ENCODE measurements around the gene CDH15.

DNA sequence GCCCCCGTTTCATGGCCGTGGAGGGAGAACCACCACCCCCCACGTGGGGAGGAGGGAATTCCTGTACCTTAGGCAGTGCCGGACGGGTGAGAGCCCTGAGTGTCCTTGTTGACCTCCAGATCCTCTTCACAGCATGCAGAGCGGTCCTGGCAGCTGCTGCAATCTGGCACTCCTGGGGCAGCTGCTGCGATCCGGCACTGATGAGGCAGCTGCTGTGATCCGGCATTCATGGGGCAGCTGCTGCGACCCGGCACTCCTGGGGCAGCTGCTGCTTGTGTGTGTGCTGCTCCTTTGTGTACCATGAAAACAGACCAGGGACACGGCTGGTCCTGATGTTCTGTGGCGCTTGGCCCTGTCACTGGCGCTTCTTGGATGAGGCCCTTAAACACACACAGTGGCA is 58.7 kb downstream of the CDH15 start:
- no peak for TF ChIP-seq YY1 (tag by site-specific recombination; IDR thresholded peaks at IDR 0.05)
- TF ChIP-seq, protein P1, sequence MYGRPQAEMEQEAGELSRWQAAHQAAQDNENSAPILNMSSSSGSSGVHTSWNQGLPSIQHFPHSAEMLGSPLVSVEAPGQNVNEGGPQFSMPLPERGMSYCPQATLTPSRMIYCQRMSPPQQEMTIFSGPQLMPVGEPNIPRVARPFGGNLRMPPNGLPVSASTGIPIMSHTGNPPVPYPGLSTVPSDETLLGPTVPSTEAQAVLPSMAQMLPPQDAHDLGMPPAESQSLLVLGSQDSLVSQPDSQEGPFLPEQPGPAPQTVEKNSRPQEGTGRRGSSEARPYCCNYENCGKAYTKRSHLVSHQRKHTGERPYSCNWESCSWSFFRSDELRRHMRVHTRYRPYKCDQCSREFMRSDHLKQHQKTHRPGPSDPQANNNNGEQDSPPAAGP (tag by site-specific recombination; IDR thresholded peaks at IDR 0.05) = no peak
- TF ChIP-seq, protein P2, sequence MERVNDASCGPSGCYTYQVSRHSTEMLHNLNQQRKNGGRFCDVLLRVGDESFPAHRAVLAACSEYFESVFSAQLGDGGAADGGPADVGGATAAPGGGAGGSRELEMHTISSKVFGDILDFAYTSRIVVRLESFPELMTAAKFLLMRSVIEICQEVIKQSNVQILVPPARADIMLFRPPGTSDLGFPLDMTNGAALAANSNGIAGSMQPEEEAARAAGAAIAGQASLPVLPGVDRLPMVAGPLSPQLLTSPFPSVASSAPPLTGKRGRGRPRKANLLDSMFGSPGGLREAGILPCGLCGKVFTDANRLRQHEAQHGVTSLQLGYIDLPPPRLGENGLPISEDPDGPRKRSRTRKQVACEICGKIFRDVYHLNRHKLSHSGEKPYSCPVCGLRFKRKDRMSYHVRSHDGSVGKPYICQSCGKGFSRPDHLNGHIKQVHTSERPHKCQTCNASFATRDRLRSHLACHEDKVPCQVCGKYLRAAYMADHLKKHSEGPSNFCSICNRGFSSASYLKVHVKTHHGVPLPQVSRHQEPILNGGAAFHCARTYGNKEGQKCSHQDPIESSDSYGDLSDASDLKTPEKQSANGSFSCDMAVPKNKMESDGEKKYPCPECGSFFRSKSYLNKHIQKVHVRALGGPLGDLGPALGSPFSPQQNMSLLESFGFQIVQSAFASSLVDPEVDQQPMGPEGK (tag by site-specific recombination; IDR thresholded peaks at IDR 0.05) = no peak
- no peak for TF ChIP-seq ZNF561 (tag by site-specific recombination; IDR thresholded peaks at IDR 0.05; ENCODE audit: borderline replicate concordance)
- TF ChIP-seq, protein P3, sequence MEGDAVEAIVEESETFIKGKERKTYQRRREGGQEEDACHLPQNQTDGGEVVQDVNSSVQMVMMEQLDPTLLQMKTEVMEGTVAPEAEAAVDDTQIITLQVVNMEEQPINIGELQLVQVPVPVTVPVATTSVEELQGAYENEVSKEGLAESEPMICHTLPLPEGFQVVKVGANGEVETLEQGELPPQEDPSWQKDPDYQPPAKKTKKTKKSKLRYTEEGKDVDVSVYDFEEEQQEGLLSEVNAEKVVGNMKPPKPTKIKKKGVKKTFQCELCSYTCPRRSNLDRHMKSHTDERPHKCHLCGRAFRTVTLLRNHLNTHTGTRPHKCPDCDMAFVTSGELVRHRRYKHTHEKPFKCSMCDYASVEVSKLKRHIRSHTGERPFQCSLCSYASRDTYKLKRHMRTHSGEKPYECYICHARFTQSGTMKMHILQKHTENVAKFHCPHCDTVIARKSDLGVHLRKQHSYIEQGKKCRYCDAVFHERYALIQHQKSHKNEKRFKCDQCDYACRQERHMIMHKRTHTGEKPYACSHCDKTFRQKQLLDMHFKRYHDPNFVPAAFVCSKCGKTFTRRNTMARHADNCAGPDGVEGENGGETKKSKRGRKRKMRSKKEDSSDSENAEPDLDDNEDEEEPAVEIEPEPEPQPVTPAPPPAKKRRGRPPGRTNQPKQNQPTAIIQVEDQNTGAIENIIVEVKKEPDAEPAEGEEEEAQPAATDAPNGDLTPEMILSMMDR (tag by site-specific recombination; IDR thresholded peaks at IDR 0.05) = no peak
- TF ChIP-seq, protein P4, sequence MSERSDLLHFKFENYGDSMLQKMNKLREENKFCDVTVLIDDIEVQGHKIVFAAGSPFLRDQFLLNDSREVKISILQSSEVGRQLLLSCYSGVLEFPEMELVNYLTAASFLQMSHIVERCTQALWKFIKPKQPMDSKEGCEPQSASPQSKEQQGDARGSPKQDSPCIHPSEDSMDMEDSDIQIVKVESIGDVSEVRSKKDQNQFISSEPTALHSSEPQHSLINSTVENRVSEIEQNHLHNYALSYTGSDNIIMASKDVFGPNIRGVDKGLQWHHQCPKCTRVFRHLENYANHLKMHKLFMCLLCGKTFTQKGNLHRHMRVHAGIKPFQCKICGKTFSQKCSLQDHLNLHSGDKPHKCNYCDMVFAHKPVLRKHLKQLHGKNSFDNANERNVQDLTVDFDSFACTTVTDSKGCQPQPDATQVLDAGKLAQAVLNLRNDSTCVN (tag by site-specific recombination; optimal IDR thresholded peaks at IDR 0.05) = no peak
- TF ChIP-seq ZNF274 (IDR thresholded peaks at IDR 0.05; ENCODE audit: low read length) = no peak
- no peak for TF ChIP-seq ZNF274 (tag by site-specific recombination; IDR thresholded peaks at IDR 0.05; ENCODE audit: borderline replicate concordance)
